ENCODE data around the gene SERINC4.

SERINC4 gene

DNA sequence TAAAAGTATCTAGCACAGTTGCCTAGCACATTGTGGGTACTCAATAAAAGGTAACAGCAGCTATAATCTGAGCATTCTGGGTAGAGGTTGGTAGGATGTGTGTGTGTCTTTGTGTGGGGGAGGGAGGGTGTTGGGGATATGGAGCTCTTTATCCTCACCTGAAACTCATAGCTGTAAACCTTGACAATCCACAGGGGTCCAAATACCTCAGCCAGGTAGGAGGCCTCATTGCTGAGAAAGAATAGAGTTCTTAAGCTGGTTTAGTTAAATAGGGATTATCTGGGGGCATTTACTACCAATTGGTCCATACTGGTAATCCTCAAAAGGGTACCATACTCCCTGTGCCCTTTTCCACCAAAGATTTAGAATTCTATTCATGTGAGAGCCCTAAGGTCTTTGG lies 4.0 kb downstream of the SERINC4 start:
- DNase-seq = no peak

DNA sequence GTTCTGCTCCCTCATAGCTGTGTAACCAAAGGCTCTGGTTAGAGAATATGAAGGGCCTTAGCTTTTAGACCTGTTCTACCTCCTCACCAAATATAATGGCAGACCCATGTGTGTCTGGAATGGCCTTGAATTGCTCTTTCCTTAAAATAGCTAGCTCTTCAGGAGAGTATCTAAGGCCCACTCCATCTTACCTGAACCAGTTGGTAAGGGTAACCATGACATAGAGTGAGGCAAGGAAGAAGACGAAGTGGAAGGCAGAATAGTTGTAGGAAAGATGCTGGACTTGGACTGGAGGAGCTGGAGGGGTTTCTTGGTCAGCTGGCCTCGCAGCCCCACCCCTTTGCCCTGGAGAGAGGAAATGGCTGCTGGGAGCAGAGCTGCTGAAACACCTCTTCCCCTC lies 4.8 kb downstream of the SERINC4 start:
- DNase-seq = no peak

DNA sequence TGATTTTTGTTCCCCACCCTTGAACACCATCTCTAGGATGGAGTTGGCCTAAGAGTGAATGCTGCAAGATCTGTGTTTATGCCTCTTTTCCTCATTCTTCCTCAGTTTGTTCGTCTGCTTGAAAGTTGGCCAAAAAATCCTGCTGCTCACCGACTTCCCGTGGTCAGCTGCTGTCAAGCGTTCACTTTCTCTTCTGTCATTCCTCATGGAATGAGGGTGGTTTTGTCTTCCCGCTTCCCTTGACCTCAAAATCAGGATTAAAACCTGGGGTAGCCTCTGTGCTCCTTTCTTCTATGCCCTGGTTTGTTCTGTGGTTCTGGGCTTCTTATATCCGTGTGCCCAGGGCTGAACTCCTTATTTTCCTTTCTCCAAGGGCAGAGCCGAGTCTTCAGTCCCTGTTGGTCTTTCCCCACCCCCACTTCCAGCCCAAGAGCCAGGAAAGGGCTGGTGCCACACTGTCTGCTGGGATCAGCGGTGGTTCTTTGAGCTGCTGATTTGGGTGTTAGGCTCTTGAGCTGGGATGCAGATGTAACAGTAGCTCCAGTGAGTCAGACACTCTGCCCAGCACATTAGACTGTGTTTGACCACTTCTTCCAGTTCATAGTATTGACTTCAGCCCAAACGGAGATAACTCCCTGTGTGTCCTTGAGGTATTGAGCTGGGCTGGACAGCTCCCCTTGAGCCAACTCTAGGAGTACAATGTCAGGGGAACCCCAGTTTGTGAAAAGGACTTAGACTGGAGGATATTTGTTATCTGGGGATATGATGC lies 5.6 kb downstream of the SERINC4 start:
- DNase-seq = no peak

DNA sequence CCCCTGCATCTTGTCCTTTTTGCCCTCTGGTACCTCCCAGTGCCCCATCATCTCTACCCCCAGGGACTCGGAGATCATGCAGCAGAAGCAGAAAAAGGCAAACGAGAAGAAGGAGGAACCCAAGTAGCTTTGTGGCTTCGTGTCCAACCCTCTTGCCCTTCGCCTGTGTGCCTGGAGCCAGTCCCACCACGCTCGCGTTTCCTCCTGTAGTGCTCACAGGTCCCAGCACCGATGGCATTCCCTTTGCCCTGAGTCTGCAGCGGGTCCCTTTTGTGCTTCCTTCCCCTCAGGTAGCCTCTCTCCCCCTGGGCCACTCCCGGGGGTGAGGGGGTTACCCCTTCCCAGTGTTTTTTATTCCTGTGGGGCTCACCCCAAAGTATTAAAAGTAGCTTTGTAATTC lies 6.4 kb downstream of the SERINC4 start:
- no peak for DNase-seq

DNA sequence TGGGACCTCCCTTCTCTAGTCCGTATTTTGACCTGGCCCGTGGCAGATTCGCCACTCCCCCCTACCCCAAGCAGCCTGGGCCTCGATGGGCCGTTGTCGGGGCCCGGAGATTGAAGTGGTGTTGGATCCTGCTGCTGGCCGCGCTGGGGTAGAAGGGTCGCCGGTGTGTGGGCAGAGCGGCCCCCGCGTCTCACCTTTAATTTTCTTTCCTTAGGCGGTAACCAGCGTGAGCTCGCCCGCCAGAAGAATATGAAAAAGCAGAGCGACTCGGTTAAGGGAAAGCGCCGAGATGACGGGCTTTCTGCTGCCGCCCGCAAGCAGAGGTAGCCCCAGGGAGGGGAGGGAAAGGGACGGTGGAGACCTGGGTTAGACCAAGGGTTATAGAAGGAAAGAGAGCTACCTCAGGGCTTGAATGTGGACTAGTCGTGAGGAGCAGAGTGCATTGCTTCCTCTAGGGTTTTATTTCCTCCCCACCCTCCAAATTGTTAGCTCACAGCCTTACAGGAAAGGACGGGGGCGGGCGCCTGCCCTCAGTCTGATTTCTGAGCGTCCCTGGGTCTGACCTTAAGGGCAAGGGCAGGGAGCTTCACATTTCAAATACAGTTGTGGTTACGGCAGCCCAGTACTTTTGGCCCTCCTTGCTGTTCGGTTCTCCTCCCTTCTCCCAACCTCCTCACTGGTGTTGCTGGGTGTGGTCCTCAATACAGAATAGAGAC lies 7.1 kb downstream of the SERINC4 start:
- DNase-seq = no peak

DNA sequence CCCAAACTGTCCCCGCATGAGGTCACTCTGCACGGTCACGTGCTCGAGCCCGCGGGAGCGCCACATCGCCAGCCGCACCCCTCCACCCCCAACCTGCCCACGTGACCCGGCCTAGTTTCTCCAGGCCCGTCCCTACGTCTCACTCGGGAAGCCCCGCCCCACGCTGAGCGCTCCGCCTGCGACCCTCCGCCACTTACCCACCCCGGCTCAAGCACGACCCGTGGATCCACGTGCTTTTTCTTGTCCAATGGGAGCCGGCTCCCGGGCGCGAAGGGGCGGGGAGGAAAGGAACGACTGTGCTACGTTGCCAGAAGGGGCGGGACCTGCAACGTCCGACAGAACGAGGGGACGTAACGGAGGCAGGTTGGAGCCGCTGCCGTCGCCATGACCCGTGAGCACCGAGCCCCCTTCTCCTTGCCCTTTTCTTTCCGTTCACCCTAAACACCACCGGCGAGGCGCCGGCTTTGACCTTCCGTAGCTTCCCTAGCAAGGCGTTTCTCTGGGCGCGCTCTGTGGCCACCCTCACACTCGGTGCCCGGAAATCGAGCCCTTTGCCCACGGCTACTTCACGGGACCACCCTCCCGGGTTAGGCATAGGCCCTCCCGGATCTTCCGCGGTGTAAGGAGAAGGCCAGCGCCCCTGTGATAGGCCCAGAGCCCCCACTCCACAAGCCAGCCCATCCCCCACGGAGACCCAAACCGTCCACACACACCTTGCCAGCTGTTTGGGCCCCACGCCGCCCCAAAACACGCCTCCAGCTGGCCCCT lies 7.8 kb downstream of the SERINC4 start, which contains the start of gene SERF2:
Gene SERF2, plus strand, starts transcription at position 328 of the 768 bp plus-strand sequence. Its CDS starts 57 bp downstream, at position 385.
- peak; percentile 99 for DNase-seq

DNA sequence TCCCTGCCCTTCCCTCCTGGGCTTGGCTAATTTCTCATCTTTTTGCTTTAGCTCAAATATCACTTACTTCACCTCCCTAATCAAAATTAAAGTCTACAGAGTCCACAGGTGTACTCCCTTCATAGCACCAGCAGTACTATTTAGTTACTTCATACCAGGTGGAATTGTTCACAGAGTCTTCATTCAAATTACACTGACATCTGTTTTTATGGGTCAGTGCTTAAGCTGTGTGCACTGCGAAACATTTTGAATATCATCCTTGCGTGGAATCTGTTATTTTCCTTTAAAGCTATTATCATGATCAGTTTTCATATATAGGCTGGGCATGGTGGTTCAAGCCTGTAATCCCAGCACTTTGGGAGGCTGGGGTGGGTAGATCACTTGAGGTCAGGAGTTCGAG lies 10.6 kb downstream of the SERINC4 start:
- DNase-seq = no peak

DNA sequence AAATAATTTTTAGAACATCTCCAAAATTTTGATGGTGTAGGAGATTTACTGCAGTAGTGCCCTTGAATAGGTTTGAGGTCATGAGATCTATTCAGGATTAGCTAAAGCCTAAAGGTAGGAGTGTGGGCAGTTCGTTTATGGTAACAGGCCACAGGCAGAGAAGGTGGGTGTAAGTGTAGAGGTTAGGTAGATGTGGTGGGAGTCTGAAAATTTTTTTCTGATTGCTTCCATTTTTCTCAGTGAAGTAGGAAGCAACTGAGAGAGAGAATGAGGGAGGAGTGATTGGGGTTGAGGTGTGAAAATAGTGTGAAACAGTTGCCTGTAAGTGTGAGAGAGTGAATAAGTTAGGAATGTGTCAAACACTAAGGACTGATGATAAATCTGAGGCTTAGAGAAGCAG lies 21.0 kb downstream of the SERINC4 start:
- DNase-seq = no peak

DNA sequence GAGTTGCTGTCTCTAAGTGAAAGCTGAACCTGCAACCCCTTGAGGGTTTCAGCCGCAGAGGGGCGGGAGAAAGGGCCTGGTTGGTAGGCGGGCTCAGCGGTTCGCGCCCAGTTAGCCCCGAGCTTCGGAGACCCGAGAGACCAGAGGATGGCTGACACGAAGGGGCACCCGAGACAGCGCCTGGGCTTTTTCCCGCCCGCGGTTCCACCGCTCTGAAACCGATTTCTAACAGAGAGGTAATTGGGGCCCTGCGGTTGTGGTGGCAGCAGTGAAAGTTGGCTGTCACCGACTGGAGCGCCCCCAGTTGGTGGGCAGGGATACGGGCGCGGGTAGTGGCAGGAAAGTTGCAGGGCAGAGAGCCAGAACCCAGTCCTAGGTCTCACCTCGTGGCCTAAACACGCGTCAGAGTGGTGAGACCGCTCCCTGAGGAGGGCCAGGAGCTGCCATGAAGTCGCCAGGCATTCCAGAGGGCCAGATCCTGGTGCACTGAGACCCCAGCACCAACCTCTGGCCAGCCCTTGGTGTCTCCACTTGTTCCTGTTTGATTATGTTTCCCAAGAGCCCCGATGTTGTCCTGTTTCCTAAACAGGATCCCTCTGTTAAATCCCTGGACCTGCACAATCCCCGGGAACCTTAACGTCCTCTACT lies 22.6 kb downstream of the SERINC4 start:
- peak; percentile 84 for DNase-seq

DNA sequence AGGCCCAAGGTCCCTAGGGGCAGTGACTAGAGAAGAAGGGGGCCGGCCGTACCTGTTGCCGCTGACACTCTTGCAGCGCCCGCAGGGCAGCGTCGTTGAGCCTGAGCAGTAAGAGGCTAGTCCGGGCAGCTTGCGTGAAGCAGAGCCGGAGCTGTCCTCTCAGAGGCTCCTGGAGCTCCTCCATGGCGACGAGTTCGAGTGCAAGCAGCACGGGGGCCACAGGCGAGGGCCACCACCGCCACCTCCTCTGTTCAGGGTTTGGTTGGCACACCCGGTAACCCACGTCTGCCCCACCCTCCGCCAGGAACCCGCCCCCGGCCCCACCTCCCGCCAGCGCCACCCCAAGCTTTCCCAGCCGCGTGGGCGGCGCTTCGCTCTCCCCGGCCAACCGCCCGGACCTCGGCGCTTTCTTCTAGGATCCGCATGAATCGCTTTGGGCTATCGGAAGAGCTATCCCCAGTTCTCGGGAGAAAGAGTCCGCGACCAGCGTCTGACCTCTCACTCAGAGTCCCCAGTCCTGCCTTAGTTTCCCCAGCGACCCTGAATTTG lies 23.2 kb downstream of the SERINC4 start, which contains the start of gene ELL3:
Gene ELL3, minus strand, starts transcription at position 249 of the 549 bp plus-strand sequence. Its CDS starts 65 bp downstream, at position 184.
- DNase-seq = peak; percentile 73

DNA sequence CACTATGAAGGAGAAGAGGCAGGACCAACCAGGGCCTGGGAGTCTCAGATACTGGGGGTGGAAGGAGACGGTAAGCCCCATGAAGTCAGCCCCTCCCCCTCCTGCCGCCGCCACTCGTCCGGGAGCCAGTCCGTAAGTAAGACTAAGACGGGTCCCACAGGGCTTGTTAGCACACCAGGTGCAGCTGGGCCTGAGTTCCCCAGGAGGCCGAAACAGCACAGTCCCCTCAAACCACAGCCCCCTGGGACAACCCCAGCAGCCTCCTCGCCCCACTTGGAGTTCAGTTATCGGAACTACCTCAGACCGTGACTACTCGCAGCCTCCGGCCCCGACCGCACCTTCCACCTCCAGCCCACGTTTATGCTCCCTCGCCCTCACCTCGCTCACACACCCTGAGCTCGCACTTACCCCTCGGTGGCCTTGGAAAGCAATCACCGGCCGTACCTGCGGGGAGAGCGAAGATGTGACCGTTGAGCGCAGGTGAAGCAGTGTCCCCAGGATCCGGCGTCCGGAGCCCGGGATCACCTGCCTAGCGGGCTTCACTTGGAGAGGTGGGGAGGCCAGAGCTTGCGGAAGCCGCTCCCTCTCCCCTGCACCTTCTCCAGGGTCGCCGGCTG lies 23.8 kb downstream of the SERINC4 start:
- DNase-seq = peak; percentile 10

DNA sequence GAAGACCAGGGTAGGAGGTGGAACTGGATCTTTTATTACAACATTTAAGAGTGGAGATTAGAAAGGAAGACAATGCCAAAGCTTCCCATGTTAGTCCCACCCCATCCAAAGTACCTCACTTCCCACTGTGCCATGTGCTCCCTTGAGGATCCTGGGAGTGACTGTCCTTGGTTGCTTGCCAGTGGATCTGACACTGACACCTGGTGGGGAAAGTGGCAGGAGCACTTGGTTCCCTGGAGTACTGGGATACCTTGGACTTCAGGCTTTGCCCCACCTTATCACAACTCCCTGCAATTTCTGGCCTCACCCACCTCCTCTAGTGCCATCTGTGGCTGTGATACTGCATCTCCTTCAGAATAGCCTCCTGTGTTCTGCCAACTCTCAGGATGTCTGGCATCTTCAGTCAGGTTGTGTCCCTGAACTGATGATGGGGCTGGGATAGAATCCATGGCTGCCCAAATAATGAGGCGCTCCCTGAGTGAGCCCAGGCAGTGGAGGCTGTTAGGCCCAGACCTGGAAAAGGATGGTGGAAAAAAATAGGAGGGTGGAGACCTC lies 24.5 kb downstream of the SERINC4 start:
- DNase-seq = no peak

DNA sequence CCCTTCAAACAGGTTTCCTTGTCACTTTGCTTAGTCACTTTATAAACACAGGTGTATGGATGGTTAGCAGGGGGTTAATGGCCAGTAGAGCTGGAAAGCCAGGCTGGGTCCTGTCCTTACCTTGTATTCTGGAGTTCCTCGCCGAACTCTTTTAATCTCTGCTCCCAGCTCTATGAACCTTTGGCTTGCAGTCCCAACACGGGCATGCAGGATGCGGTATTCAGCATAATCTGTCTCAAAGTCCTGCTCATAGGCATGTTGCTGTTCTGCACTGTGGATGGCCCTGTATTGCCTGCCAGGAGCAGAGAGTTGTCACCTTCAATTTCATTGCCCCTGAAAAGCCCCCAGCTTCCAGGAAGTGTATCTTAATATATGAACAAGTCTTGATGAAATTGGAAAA lies 26.0 kb downstream of the SERINC4 start:
- no peak for DNase-seq

DNA sequence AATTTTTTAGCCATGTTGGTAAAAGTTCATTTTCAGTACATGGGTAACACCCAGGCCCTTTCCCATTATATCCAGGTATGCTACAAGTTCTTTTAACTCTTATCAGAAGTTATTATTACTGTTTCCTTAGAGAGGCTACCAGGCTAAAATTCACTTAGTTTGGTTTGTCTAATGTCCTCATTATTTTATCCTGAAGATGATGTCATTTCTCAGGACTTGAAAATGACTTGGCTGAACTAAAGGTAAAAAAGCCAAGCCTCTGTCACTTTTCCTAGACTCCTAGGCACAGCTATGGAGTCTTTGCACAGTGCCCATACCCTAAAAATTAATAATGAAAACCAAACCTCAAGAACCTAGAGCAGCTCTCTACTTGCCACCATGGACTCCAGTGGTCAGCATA lies 27.4 kb downstream of the SERINC4 start:
- no peak for DNase-seq

DNA sequence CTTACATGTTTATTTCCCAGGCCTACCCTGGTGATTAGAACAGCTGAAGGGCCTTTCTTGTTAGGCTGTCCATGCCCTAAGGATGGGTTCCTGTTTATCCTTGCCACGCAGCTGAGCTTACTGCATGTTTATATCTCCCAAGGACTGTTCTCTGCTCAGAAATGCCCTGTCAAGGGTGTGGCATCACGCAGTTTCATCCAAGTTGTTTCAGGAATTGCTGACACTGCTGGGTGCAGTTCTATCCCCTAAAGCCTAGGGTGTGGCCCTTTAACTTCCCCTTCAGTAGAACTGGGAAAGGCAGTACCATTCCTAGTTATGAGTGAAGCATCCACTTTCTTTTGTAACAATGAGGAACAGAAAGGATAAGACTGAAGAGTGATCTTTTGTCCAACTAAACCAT lies 28.2 kb downstream of the SERINC4 start:
- no peak for DNase-seq

DNA sequence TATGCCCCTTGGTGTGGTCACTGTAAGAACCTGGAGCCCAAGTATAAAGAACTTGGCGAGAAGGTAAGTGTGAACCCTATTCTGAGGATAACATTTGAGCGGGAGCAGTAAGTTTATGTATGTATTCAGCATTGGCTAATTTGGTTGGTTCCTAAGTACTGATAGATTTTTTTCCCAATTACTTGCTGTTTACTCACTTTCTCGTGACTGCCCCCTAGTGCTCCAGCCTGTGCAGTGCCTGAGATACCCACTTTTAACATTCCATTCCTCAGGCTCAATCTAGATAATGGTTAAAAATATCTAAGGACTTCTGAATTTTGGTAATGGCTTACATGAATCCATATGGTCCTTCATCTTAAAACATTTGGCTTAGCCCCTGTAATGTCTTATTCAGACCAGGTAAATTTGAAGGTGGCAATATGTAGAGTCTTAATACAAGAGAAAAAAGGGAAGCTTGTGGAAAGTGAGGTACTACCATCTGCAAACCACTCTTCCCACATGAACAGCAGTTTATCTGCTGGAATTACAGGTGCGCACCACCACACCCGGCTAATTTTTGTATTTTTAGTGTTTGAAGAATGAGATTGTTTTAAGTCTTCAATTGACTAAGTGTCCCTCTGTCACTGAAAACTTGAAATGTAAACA lies 30.3 kb downstream of the SERINC4 start:
- peak; percentile 59 for DNase-seq

DNA sequence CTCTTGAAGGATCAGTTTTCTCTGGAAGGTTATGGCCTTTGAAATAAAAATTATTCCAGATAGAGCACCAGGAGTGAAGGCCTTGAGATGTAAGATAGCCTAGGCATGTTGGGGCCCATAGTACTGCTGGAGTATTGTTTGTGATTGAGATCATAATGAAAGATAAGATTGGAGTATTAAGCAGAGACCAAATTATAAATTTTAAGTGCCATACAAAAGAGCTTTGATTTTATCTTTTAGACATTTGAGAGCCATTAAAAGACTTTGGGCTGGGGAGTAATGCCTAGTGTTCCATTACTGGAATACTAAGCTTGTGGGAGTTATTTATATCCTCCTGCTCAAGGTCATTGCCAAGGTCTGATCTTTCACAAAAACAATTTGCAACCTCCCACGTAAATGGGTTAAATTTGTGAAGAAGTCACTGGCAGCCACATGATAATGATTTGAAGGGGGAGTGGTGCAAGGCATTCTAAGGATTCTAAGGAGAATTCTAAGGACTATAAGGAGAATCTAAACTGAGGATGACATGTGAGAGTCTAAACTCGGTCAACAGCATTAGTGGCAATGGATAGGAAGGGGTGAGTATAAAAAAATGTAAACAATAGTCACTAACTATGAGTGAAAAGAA lies 36.1 kb downstream of the SERINC4 start:
- no peak for DNase-seq

DNA sequence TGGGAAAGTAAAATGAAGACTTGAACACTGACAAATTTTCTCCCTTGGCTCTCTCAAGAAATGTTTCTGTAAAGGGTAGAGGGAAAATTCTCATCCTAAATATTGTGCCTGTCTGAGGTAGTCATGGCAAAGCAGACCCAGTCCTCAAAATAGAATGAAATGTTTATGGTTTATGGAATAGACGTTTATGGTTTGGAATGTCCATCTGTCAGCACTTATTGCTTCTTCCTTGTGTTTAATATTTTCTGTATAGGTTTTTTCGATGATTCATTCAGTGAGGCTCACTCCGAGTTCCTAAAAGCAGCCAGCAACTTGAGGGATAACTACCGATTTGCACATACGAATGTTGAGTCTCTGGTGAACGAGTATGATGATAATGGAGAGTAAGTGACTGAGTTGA lies 37.2 kb downstream of the SERINC4 start:
- DNase-seq = no peak

DNA sequence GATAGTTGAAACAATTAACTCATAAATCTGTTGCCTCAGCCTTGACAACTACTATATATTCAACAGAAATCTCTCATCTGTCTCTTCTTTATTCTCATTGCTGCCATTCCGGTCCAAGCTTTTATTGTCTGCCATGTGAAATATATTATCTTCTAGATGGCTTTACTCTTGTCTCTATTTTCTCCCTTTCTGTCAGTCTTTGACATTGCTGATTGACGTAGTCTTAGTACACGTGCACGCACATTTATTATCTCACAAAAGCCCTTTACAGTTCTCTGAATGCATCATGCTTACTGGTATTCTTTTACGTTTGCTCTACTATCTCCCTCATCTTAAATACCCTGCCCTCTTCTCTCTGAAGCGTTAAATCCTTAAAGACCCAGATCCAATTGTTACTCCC lies 48.1 kb downstream of the SERINC4 start:
- DNase-seq = no peak

DNA sequence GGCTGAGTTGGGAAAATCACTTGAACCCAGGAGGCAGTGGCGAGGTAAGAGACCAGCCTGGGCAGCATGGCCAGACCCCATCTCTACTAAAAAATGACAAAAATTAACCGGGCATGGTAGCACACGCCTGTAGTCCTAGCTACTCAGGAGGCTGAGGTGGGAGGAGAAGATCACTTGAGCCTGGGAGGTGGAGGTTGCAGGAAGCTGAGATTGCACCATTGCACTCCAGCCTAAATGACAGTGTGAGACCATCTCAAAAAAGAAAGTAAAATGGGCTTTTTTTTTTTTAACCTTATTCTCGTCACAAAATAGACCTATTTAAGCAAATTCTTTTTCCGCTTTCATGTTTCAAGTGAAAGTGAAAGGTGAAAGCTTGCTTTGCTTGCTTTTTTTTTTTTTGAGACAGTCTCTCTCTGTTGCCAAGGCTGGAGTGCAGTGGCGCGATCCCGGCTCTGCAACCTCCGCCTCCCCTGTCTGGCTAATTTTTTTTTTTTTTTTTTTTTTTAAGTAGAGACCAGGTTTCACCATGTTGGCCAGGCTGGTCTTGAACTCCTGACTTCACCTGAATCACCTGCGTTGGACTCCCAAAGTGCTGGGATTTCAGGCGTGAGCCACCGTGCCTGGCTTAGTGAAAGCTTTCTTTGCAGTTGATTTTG lies 50.2 kb downstream of the SERINC4 start:
- DNase-seq = peak; percentile 32

Measured in T-helper 9 cell (primary cell).